ENCODE measurements around the gene GALNT9. TPM values are rescaled to one million over a fixed set of nuclear protein-coding genes. Genes with fewer than 3 reads are reported as not detected.

The GALNT9 gene
- total RNA-seq, 4 donors from 2014 or later: 0.13 TPM; not detected in 3

DNA sequence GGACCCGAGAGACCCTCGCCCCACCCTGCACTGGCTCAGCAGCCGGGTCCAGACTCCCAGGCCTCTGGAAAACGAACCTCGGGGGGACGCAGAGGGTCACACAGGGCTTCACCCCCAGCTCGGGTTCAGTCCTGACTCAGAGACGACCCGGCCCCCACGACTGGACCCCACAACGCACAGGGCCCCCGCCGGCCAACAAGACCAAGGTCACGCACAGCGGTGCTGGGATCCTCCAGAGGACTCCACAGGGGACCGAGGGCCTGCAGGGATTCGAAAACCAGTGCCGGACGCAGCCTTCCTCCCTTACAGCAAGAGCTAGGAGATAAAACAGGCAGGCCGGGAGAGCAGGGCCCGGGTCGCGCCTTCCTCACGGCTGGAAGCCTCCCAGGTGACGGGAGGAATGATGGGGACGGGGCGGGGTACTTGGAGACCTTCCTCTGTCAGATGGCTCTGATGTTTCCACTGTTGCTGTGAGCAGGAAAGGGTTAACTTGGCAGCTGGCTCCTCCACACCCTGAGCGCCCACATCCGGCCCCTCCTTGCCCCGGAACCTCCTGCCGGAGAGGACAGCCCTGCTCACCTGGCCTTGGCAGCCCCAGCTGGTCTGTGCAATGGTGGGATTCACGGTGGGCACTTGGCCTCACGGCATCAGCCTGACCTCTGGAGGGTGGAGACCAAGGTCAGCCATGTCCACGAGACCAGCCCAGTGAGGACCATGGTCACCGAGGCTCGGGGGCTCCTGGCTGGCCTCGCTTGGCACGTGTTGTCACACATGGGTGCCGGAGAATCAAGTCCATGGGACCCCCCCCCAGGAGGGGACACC is 46.2 kb downstream of the GALNT9 start:
- no peak for DNase-seq (ENCODE audit: low spot score in 2 of 2)
- TF ChIP-seq, protein P1, sequence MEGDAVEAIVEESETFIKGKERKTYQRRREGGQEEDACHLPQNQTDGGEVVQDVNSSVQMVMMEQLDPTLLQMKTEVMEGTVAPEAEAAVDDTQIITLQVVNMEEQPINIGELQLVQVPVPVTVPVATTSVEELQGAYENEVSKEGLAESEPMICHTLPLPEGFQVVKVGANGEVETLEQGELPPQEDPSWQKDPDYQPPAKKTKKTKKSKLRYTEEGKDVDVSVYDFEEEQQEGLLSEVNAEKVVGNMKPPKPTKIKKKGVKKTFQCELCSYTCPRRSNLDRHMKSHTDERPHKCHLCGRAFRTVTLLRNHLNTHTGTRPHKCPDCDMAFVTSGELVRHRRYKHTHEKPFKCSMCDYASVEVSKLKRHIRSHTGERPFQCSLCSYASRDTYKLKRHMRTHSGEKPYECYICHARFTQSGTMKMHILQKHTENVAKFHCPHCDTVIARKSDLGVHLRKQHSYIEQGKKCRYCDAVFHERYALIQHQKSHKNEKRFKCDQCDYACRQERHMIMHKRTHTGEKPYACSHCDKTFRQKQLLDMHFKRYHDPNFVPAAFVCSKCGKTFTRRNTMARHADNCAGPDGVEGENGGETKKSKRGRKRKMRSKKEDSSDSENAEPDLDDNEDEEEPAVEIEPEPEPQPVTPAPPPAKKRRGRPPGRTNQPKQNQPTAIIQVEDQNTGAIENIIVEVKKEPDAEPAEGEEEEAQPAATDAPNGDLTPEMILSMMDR (IDR thresholded peaks at IDR 0.05): no peak
- no peak for TF ChIP-seq POLR2A (IDR thresholded peaks at IDR 0.05)
- no peak overlapping the region for H3K4me3 ChIP-seq (ENCODE audit: low read depth, poor library complexity, severe bottlenecking)
- intact Hi-C loops (cut with DNase I; ENCODE audit: low total_unique reads): no loop called here
- WGBS, 2 donors: 34 to 44% methylated on average over 28 to 29 of the region's 39 CpGs

DNA sequence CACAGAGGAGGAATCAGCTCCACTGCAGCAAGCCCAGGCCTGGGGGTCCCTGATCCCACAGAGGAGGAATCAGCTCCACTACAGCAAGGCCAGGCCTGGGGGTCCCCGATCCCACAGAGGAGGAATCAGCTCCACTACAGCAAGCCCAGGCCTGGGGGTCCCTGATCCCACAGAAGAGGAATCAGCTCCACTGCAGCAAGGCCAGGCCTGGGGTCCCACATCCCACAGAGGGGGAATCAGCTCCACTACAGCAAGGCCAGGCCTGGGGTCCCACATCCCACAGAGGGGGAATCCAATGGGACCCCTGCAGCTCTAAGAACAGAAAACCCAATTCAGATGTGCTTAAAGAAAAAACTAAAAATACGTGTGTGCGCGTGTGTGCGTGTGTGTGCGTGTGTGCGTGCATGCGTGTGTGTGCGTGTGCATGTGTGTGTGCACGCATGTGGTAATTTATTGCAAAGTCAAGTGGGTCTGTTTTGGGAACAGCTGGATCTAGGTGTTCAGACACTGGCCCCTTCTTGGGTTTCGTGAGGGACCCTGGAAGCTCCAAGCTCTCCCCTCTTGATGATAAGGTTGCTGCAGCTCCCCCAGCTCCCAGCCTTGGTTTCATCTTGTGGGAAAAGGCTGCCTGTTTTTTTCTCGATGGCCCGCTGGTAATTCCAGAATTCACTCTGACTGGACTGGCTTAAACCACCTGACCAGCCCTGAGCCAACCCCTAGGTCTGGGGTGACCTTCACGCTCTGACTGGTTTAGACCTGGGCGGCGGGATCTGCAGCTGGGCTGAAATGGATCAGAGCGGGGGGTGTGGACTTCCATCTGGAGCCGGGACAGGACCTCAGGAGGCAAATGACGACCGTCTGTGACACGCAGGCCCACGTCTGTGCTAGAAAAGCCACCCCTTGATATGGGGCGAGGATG is 47.1 kb downstream of the GALNT9 start:
- no peak for DNase-seq (ENCODE audit: low spot score in 2 of 2)
- intact Hi-C loops (cut with DNase I; ENCODE audit: low total_unique reads): no loop called here
- 83 to 85% methylated on average over 21 to 23 of the region's 23 CpGs for WGBS, 2 donors
- TF ChIP-seq, protein P1 (IDR thresholded peaks at IDR 0.05): no peak
- no peak for TF ChIP-seq POLR2A (IDR thresholded peaks at IDR 0.05)
- no peak overlapping the region for H3K4me3 ChIP-seq (ENCODE audit: low read depth, poor library complexity, severe bottlenecking)

DNA sequence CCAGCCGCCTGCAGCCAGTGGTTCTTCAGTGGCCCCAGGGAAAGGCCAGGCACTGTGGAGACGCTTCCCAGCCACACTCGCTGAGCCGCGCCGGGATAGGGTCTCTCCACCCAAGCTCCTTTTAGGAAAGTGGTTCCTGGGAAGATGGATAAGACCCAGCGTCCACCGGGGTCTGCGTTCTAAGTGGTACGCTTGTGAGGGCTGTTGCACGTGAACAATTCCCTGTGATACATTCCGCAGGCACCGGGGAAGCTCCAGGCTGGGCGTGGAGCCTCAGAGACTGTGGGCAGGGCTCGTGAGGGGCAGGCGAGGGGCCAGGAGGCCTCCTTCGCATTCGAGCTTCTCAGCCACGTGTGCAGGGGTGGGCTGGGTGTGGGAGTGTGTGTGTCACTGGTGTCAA is 48.4 kb downstream of the GALNT9 start:
- intact Hi-C loops (cut with DNase I; ENCODE audit: low total_unique reads): no loop called here
- no peak for TF ChIP-seq POLR2A (IDR thresholded peaks at IDR 0.05)
- DNase-seq (ENCODE audit: low spot score in 2 of 2): no peak
- H3K4me3 ChIP-seq (ENCODE audit: low read depth, poor library complexity, severe bottlenecking): no peak overlapping the region
- WGBS, 2 donors: 27 to 47% methylated on average over 19 of the region's 19 CpGs

DNA sequence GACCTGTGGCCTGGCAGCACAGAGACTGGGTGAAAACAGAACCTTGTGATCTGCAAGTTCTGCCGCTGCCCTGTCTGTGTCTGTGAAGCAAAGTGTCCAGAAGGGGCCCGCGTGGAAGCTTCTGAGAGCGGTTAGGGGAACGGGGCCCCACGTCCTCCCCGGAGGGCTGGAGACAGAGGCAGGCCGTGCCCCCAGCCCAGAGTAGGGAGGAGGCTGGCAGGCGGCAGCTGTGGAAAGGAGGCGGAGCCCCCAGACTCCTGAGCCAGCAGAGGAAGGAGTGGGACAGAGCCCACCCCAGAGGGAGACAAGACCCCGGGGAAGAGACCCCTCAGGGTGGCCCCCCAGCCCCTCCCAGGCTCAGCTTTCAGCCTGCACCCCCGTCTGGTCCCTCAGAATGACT is 49.0 kb downstream of the GALNT9 start:
- intact Hi-C loops (cut with DNase I; ENCODE audit: low total_unique reads): no loop called here
- TF ChIP-seq, protein P1 (IDR thresholded peaks at IDR 0.05): no peak
- TF ChIP-seq POLR2A (IDR thresholded peaks at IDR 0.05): no peak
- 29 to 35% methylated on average over 12 of the region's 12 CpGs for WGBS, 2 donors
- DNase-seq (ENCODE audit: low spot score in 2 of 2): no peak
- no peak overlapping the region for H3K4me3 ChIP-seq (ENCODE audit: low read depth, poor library complexity, severe bottlenecking)

DNA sequence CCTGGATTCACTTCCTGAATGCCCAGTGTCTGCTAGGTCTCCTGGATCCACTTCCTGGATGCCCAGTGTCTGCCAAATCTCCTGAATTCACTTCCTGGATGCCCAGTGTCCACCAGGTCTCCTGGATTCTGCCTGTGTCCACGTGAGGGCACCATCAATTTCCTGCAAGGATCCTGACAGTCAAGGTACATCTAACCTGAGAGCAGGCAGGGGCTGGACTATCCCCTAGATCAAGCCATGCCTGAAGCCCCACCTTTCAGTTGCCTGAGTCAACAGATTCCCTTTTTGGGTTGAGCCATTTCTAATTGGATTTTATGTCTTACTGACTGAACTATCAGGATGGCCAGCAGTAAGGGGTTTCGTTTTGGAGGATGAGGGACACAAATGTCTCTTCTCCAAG is 49.5 kb downstream of the GALNT9 start:
- DNase-seq (ENCODE audit: low spot score in 2 of 2): no peak
- H3K4me3 ChIP-seq (ENCODE audit: low read depth, poor library complexity, severe bottlenecking): no peak overlapping the region
- TF ChIP-seq, protein P1 (IDR thresholded peaks at IDR 0.05): no peak
- TF ChIP-seq POLR2A (IDR thresholded peaks at IDR 0.05): no peak
- 77 to 79% methylated on average over 2 of the region's 2 CpGs for WGBS, 2 donors
- intact Hi-C loops (cut with DNase I; ENCODE audit: low total_unique reads): no loop called here

Data from lower leg skin (tissue), 4 donors.